Neural cell (in vitro differentiated cells): ENCODE data around the gene ZMYND11.
"Not testable (repeated sequence)": the region's sequence is repeated elsewhere in the genome, so short reads cannot be mapped to it uniquely, and the experiment has no call there.

Experiments
- SMC3 ChIP-seq: fragments of 450-650 bp; conservative IDR thresholded peaks from 2 replicates; pipeline ENCODE4 v1.6.1; 2014; ENCODE audit warnings: antibody characterized with exemption, mild to moderate bottlenecking, moderate library complexity; ENCODE audit not compliant: poor library complexity
- TF ChIP-seq, protein P1 (sequence below): fragments of 450-650 bp; IDR thresholded peaks from 2 replicates; pipeline ENCODE4 v1.5.1; 2014; ENCODE audit warnings: antibody characterized with exemption, mild to moderate bottlenecking, moderate library complexity; ENCODE audit not compliant: poor library complexity, severe bottlenecking
- TF ChIP-seq, protein P2 (sequence below): IDR thresholded peaks from 2 replicates; pipeline ENCODE4 v1.6.1; 2012; ENCODE audit warnings: borderline replicate concordance

DNA sequence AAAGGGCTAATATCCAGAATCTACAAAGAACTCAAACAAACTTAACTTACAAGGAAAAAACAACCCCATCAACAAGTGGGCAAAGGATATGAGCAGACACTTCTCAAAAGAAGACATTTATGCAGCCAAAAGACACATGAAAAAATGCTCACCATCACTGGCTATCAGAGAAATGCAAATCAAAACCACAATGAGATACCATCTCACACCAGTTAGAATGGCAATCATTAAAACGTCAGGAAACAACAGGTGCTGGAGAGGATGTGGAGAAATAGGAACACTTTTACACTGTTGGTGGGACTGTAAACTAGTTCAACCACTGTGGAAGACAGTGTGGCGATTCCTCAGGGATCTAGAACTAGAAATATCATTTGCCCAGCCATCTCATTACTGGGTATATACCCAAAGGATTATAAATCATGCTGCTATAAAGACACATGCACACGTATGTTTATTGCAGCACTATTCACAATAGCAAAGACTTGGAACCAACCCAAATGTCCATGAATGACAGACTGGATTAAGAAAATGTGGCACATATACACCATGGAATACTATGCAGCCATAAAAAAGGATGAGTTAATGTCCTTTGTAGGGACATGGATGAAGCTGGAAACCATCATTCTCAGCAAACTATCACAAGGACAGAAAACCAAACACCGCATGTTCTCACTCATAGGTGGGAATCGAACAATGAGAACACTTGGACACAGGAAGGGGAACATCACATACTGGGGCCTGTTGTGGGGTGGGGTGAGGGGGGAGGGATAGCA lies 130.7 kb downstream of the ZMYND11 start:
- TF ChIP-seq, protein P1, sequence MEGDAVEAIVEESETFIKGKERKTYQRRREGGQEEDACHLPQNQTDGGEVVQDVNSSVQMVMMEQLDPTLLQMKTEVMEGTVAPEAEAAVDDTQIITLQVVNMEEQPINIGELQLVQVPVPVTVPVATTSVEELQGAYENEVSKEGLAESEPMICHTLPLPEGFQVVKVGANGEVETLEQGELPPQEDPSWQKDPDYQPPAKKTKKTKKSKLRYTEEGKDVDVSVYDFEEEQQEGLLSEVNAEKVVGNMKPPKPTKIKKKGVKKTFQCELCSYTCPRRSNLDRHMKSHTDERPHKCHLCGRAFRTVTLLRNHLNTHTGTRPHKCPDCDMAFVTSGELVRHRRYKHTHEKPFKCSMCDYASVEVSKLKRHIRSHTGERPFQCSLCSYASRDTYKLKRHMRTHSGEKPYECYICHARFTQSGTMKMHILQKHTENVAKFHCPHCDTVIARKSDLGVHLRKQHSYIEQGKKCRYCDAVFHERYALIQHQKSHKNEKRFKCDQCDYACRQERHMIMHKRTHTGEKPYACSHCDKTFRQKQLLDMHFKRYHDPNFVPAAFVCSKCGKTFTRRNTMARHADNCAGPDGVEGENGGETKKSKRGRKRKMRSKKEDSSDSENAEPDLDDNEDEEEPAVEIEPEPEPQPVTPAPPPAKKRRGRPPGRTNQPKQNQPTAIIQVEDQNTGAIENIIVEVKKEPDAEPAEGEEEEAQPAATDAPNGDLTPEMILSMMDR, result not testable (repeated sequence)
- not testable (repeated sequence) for TF ChIP-seq SMC3
- TF ChIP-seq, protein P2, sequence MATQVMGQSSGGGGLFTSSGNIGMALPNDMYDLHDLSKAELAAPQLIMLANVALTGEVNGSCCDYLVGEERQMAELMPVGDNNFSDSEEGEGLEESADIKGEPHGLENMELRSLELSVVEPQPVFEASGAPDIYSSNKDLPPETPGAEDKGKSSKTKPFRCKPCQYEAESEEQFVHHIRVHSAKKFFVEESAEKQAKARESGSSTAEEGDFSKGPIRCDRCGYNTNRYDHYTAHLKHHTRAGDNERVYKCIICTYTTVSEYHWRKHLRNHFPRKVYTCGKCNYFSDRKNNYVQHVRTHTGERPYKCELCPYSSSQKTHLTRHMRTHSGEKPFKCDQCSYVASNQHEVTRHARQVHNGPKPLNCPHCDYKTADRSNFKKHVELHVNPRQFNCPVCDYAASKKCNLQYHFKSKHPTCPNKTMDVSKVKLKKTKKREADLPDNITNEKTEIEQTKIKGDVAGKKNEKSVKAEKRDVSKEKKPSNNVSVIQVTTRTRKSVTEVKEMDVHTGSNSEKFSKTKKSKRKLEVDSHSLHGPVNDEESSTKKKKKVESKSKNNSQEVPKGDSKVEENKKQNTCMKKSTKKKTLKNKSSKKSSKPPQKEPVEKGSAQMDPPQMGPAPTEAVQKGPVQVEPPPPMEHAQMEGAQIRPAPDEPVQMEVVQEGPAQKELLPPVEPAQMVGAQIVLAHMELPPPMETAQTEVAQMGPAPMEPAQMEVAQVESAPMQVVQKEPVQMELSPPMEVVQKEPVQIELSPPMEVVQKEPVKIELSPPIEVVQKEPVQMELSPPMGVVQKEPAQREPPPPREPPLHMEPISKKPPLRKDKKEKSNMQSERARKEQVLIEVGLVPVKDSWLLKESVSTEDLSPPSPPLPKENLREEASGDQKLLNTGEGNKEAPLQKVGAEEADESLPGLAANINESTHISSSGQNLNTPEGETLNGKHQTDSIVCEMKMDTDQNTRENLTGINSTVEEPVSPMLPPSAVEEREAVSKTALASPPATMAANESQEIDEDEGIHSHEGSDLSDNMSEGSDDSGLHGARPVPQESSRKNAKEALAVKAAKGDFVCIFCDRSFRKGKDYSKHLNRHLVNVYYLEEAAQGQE, result not testable (repeated sequence)
